ENCODE data around the gene ITM2B.
"Not testable (repeated sequence)": the region's sequence is repeated elsewhere in the genome, so short reads cannot be mapped to it uniquely, and the experiment has no call there.

Gene ITM2B

DNA sequence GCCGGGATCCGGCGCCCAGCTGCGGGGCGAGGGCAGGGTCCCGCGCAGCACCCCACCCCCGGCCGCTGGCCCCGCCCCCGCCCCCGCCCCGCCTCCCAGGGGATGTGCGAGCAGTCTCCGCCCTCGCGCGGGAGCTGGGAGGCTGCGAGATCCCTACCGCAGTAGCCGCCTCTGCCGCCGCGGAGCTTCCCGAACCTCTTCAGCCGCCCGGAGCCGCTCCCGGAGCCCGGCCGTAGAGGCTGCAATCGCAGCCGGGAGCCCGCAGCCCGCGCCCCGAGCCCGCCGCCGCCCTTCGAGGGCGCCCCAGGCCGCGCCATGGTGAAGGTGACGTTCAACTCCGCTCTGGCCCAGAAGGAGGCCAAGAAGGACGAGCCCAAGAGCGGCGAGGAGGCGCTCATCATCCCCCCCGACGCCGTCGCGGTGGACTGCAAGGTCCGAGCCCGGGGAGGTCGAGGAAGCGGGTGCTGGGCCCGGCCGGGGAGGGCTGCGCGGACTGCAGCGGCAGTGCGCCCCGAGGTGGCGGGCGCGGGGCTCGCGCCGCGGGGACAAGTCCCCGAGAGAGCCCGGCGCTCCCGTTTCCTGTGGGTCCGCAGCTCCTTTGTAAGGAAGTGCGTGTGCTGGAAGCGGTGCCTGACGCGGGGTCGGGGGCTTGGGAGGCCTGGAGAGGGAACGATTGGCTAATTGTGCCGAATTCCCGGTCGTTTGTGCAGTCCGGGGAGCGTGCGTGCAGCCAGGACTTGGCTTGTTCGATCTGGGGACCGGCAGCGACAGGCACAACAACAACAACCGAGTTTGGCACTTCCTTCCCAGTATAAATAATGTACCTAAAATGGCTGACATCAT is at the start of gene ITM2B:
TSS of gene ITM2B (plus strand) at position 161 of the 843 bp plus-strand sequence. CDS start at position 316, 155 bp downstream.
- TF ChIP-seq GATA1 (IDR thresholded peaks at IDR 0.05; ENCODE audit: low read depth, low read length) (no peak), POLR2A (IDR thresholded peaks at IDR 0.05; ENCODE audit: low read length) (peak; percentile 72)
- DNase-seq, result peak; percentile 81 to 88

DNA sequence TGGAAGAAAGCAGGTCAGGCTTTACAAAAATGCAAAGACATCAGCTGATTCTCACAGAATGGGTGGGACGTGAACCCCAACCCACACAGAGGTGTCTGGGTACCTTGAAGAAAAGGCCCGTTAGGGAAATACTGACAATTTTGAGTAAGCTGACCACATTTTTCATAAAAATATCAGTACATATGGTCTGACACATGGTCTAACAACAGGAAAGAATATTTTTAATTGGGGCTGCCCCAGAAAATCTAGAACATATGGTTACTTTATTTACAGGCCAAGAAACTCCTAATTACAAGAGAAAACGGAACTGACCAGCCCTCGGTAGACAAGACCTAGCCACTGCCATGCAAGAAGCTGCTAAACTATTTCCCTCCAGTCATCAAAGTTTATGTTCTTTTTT is 48.7 kb upstream of the ITM2B start:
- no peak for DNase-seq

DNA sequence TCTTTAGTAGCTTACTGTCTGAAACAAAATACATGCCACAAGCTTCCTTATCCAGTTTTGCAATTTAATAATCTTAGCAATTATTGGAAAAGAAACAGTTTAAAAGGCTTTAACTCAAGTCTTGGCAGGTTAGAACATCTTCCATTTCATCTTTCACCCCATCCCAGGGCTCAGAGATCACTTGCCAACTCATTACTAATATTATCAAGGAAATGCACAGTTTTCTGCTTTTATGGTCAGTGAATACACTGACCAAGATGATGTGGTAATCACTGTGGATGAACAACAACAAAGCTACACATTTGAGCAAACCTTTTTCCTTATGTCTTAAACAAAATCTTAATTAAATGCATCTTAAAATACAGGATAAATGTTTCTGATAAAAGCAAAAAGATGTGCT is 48.0 kb upstream of the ITM2B start:
- DNase-seq, result no peak
- TF ChIP-seq POLR2A (IDR thresholded peaks at IDR 0.05; ENCODE audit: low read length), result no peak

More for the DNA sequence above, 48.7 kb upstream of the ITM2B start:
- TF ChIP-seq POLR2A (IDR thresholded peaks at IDR 0.05; ENCODE audit: low read length), result no peak

DNA sequence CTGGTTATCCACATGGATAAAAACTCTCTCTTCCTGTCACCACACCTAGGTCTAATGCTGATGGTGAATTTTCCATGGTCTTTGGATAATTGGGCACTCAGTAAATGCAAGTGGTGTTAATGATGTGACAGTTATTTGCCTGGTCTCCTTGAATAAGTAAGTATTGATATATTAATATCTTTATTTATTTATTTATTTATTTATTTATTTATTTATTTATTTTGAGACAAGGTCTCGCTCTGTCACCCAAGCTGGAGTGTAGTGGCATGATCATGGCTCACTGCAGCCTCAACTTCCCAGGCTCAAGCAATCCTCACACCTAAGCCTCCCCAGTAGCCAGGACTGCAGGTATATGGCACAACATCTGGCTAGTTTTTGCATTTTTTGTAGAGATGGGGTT is 46.3 kb upstream of the ITM2B start:
- TF ChIP-seq GATA1 (IDR thresholded peaks at IDR 0.05; ENCODE audit: low read depth, low read length), result no peak
- TF ChIP-seq POLR2A (IDR thresholded peaks at IDR 0.05; ENCODE audit: low read length), result no peak
- no peak for DNase-seq

DNA sequence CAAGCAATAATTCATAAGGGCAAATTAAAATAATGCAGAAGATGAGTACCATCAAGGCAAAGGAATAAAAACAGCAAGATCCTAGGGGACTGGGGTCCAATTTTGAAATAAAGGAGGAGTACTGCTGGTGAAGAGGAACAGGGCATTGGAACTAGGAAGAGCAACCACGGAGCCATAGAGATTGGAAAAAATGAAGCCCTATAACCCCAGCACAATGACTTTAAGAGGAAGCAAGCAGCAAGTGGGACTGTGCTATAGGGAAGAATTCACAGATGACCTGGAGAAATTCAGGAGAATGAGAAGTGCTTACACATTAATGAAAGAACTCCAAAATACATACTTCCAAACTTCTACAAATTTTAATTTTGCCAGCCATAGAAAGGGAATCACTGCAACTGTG is 44.9 kb upstream of the ITM2B start:
- no peak for TF ChIP-seq POLR2A (IDR thresholded peaks at IDR 0.05; ENCODE audit: low read length)
- no peak for TF ChIP-seq GATA1 (IDR thresholded peaks at IDR 0.05; ENCODE audit: low read depth, low read length)
- no peak for DNase-seq

DNA sequence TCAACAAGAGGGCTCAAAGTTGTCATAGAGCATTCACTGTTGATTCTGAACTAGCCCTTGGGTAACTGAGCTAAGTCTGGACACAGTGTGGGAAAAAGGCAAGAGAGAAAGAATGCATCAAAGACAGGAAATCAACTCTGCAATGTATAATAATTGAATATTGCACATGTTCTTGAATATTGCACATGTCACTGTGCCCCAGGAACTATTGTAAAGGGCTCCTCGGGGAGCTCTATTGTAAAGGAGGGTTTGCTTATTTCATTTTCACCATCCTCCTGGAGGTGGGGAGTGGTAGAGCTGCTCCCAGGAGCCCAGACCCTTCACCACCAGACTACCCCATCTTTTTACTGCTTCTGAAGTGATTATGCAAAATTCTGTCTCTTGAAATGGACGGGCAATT is 44.4 kb upstream of the ITM2B start:
- DNase-seq, result no peak
- TF ChIP-seq POLR2A (IDR thresholded peaks at IDR 0.05; ENCODE audit: low read length) (no peak), GATA1 (IDR thresholded peaks at IDR 0.05; ENCODE audit: low read depth, low read length) (no peak)

DNA sequence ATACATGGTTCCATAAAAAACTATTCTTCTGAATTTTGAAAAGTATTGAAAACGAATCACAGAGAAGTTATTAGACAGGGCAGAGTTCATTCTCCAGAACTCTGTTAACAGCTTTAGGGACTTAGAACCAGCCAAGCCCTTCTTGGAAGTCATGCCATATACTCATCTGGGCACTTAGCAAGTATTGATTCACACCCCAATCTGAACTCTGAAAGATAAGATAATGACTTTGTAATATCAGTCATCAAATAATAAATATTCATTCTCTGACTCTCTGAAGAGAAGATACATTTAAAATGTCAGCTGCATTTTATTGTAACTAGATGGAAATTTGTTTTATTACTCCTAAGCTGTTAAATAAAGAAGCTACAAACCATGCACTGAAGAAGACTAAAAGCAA is 43.8 kb upstream of the ITM2B start:
- DNase-seq, result no peak
- TF ChIP-seq GATA1 (IDR thresholded peaks at IDR 0.05; ENCODE audit: low read depth, low read length) (no peak), POLR2A (IDR thresholded peaks at IDR 0.05; ENCODE audit: low read length) (no peak)

DNA sequence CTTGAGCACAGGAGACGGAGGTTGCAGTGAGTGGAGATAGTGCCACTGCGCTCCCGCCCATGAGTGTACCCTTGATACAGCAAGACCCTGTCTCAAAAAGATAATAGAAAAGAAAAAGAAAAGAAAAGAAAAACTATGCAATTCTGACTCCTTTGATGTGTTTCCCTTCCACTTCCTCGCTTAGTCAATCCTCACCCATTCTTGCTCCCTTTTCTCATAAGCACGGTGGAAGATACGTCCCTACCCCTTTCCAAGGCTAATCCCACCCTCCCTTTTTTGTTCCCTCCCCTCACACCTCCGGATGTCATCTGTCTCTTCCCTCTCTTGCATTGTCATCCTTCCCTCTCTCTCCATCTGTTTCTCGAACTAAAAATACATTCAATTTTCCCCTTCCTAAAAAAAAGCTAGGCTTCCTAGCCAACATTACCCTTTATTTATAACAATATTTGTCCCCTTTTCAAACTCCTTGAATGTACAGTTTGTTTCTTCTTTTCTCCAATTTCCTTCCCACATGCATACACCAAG is 40.5 kb upstream of the ITM2B start:
- no peak for DNase-seq
- TF ChIP-seq GATA1 (IDR thresholded peaks at IDR 0.05; ENCODE audit: low read depth, low read length) (no peak), POLR2A (IDR thresholded peaks at IDR 0.05; ENCODE audit: low read length) (no peak)

DNA sequence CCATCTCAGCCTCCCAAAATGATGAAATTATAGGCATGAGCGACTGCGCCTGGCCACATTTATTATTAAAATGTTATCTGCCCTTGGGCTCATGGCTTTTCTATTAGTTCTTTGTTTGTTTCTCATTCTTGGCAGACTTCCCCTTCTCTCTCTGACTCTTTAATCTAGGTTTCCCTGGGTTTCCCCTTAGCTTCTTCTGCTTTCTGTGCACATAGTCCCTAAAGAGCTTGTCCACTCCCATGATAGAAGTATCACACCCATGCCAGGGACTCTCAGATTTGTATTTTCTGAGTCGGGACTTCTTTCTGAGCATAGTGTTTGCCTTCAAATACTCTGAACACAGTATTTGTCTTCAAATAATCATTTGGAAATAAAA is 38.6 kb upstream of the ITM2B start:
- DNase-seq, result no peak
- TF ChIP-seq GATA1 (IDR thresholded peaks at IDR 0.05; ENCODE audit: low read depth, low read length) (no peak), POLR2A (IDR thresholded peaks at IDR 0.05; ENCODE audit: low read length) (no peak)

DNA sequence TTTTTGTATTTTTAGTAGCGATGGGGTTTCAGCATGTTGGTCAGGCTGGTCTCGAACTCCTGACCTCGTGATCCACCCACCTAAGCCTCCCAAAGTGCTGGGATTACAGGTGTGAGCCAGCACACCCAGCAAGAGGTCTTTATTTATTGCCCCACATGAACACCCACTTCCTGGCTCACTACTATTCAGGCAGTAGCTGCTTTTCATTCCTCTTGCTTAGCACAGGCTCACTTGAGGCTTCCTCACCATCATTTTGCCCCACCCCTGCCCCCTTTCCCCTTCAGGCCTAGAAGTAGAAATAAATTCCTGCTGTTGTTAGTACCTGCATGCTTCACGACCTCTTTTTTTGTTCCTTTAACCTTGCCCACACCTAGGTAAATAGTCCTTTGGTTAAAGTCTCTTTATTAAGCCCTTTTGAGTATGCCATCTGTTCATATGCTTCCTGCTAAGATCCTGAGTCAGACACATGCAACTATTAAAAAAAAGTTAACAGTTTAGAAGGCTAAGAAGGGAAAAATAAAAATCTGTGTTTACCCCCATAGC is 33.5 kb upstream of the ITM2B start:
- no peak for DNase-seq
- TF ChIP-seq GATA1 (IDR thresholded peaks at IDR 0.05; ENCODE audit: low read depth, low read length) (no peak), POLR2A (IDR thresholded peaks at IDR 0.05; ENCODE audit: low read length) (no peak)

DNA sequence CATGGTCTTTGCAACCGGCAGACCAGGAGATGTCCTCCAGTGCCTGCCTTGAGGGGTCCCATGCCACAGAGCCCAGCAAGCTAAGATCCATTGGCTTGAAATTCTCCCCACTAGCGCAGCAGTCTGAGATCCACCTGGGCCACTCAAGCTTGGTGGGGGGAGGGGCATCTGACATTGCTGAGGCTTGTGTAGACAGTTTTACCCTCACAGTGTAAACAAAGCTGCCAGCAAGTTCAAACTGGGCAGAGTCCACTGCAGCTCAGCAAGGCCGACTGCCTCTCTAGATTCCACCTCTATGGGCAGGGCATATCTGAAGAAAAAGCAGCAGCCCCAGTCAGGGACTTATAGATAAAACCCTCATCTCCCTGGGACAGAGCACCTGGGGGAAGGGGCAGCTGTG is 32.0 kb upstream of the ITM2B start:
- peak in 1 of 2 experiments; percentile 4 for DNase-seq
- TF ChIP-seq GATA1 (IDR thresholded peaks at IDR 0.05; ENCODE audit: low read depth, low read length) (no peak), POLR2A (IDR thresholded peaks at IDR 0.05; ENCODE audit: low read length) (no peak)

DNA sequence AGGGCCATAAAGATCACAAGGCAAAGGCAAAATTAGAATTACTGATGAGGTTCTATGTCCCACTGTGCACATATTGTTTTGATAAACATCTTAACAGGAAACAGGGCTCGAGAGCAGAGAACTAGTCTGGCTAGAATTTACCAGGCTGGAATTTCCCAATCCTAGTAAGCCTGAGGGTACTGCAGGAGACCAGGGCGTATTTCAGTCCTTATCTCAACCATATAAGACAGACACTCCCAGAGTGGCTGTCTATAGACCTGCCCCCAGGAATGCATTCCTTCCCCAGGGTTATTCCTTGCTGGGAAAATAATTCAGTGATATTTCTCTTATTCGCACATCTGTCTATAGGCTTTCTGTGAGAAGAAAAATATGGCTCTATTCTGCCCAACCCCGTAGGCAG is 25.8 kb upstream of the ITM2B start:
- DNase-seq, result not testable (repeated sequence)

DNA sequence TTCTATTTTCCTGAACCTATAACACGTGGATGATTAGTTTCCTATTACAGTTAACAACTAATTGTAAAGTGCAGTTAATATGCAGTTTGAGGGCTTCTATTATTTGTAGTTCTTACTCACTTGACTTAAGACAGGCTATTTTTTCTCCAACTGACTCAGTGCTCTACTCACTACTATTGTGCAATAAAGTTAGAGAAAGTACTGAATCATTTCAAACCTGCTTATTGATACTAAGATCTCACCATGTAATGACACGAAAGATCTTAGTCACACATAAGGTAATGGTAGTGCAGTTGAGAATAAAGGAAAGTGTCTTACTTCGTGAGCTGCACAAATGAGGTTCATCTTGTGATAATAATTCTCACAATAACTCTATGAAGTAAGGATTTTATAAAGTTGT is 22.8 kb upstream of the ITM2B start:
- TF ChIP-seq POLR2A (IDR thresholded peaks at IDR 0.05; ENCODE audit: low read length) (no peak), GATA1 (IDR thresholded peaks at IDR 0.05; ENCODE audit: low read depth, low read length) (no peak)
- DNase-seq, result no peak

DNA sequence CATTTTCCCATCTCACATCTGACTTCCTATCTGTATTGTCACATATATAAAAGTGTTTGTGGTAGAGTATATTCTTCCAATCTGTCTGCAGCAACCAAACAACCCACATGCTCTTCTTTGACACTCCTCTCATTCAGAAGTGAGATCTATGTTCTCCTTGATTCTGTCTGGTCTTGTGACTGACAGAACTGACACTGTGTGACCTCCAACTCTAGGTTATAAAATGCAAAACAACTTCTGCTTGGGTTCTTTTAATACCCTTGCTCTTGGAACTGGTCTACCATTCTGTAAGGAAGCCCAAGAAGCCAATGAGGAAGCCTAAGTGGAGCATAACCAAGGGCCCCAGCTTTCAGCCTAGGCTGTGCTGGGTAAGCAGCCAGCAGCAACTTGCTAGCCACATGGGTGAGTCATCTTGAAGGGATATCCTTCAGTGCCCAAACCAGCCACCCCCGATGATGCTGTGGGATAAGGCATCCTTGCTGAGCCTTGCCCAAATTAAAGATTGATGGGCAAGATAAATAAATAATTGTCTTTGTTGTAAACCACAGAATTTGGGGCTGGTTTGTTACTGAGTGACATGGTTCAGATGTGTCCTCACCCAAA is 18.4 kb upstream of the ITM2B start:
- DNase-seq, result no peak
- TF ChIP-seq POLR2A (IDR thresholded peaks at IDR 0.05; ENCODE audit: low read length) (no peak), GATA1 (IDR thresholded peaks at IDR 0.05; ENCODE audit: low read depth, low read length) (no peak)

DNA sequence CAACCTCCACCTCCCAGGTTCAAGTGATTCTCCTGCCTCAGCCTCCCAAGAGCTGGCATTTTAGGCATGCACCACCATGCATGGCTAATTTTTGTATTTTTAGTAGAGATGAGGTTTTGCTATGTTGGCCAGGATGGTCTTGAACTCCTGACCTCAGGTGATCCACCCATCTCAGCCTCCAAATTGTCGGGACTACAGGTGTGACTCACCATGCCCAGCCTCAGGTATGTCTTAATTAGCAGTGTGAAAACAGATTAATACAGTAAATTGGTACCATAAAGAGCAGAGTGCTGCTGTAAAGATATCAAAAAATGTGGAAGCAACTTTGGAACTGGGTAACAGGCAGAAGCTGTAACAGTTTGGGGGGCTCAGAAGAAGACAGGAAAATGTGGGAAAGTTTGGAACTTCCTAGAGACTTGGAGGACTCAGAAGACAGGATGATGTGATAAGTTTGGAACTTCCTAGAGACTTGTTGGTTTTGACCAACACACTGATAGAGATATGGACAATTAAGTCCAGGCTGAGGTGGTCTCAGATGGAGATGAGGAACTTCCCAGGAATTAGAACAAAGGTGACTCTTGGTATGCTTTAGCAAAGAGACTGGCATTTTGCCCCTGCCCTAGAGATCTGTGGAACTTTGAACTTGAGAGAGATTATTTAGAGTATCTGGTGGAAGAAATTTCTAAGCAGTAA is 17.3 kb upstream of the ITM2B start:
- not testable (repeated sequence) for DNase-seq

Measured in erythroblast (primary cell).